GM19372 (cell line): ENCODE data around the gene IGFL4.
"Not testable (repeated sequence)": the region's sequence is repeated elsewhere in the genome, so short reads cannot be mapped to it uniquely, and the experiment has no call there.

Experiments
- ATAC-seq: cut with Tn5 transposase; IDR thresholded peaks from one replicate; pipeline ENCODE4 v1.9.1; 2021; ENCODE audit warnings: mild to moderate bottlenecking, low read depth, moderate library complexity; ENCODE audit not compliant: unreplicated experiment

Gene IGFL4

GRCh38 chr19:46040952-46041500 lies at the start of gene IGFL4:
Gene IGFL4, minus strand, starts transcription at chr19:46041002. Its CDS starts 40 bp downstream, at chr19:46040962.
- ATAC-seq, result no peak

GRCh38 chr19:46090444-46090843 lies 49.6 kb upstream of the IGFL4 start:
- ATAC-seq, result no peak

- ATAC-seq, result no peak
Observed at GRCh38 chr19:46089432-46089831, 48.6 kb upstream of the IGFL4 start.

GRCh38 chr19:46088101-46088500 lies 47.3 kb upstream of the IGFL4 start:
- ATAC-seq, result no peak

GRCh38 chr19:46085888-46086287 lies 45.1 kb upstream of the IGFL4 start:
- no peak for ATAC-seq

GRCh38 chr19:46082728-46083050 lies 41.9 kb upstream of the IGFL4 start:
- no peak for ATAC-seq

GRCh38 chr19:46081928-46082727 lies 41.3 kb upstream of the IGFL4 start:
- ATAC-seq, result no peak

- no peak for ATAC-seq
Observed at GRCh38 chr19:46080561-46080960, 39.8 kb upstream of the IGFL4 start.

GRCh38 chr19:46079576-46079975 lies 38.8 kb upstream of the IGFL4 start:
- no peak for ATAC-seq

GRCh38 chr19:46078573-46079332 lies 38.0 kb upstream of the IGFL4 start:
- ATAC-seq, result not testable (repeated sequence)

GRCh38 chr19:46077815-46078167 lies 37.0 kb upstream of the IGFL4 start:
- no peak for ATAC-seq

GRCh38 chr19:46076951-46077814 lies 36.4 kb upstream of the IGFL4 start:
- ATAC-seq, result no peak

GRCh38 chr19:46076031-46076880 lies 35.5 kb upstream of the IGFL4 start:
- no peak for ATAC-seq

- no peak for ATAC-seq
Observed at GRCh38 chr19:46073268-46073922, 32.6 kb upstream of the IGFL4 start.

GRCh38 chr19:46069806-46070341 lies 29.1 kb upstream of the IGFL4 start:
- ATAC-seq, result no peak

- ATAC-seq, result no peak
Observed at GRCh38 chr19:46068345-46069258, 27.8 kb upstream of the IGFL4 start.

- ATAC-seq, result no peak
Observed at GRCh38 chr19:46067691-46068090, 26.9 kb upstream of the IGFL4 start.

GRCh38 chr19:46066471-46066870 lies 25.7 kb upstream of the IGFL4 start:
- no peak for ATAC-seq
